Measurements from ENCODE around the gene SLC1A2. TPM values are rescaled to one million over a fixed set of nuclear protein-coding genes. Genes with fewer than 3 reads are reported as not detected.

Gene SLC1A2
- total and polyA plus RNA-seq, 2 of the 4 experiments (the other 2 are of a cell fraction): 0.15 to 0.54 TPM

DNA sequence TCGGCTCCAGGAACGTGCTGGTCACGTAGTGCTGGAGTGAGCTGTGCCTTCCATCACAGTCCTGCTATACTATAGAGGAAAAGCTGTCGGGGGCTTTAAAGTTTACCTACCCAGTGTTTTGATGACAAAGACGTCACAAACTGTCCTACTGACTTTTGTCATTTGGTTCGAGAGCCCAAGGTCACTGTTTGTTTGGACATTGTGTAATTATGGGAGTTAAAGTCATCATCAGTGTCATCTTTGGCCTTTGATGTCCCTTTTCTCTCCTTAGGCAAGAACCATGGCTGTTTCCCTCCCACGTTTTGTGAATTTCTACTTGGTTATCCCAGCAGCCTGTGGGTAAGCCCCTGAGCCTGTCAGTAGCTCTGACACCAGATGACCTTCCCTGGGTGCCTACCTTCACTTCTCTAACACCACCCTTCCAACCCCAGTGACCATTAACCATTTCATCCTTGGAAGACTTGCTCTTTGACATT lies 59.3 kb downstream of the SLC1A2 start:
- Histone ChIP-seq H2BK15ac (ENCODE audit: low read depth, low read length) (no peak overlapping the region), H2BK5ac (ENCODE audit: low read depth, low read length, poor library complexity, severe bottlenecking) (no peak overlapping the region), H3K4me2 (ENCODE audit: low read depth, low read length) (no peak overlapping the region), H2AFZ (replicated peaks; ENCODE audit: low read length, poor library complexity) (no peak overlapping the region), H2BK120ac (ENCODE audit: low read depth, low read length) (no peak overlapping the region), H2AK9ac (replicated peaks; ENCODE audit: low read depth, low read length, poor library complexity) (no peak overlapping the region), H3K27ac (ENCODE audit: insufficient read depth, low read length) (no peak overlapping the region), H3K27me3 (ENCODE audit: control insufficient read depth, insufficient read depth, low read length) (no peaks in the 10 kb centered on the region), H3K9me1 (ENCODE audit: insufficient read depth, low read length) (peaks cover 12% of the 10 kb centered on the region), H2AK5ac (ENCODE audit: low read depth, low read length) (no peak overlapping the region), H3K9ac (ENCODE audit: low read depth, low read length) (no peak overlapping the region), H3K18ac (ENCODE audit: low read depth, low read length) (no peak overlapping the region), H3K4me1 (ENCODE audit: control insufficient read depth, insufficient read depth, low read length) (peaks cover 15% of the 10 kb centered on the region), H3K9me3 (ENCODE audit: control insufficient read depth, insufficient read depth, low read length) (no peaks in the 10 kb centered on the region), H3K4me3 (ENCODE audit: insufficient read depth, low read depth, low read length) (no peak overlapping the region), H4K91ac (ENCODE audit: insufficient read depth, low read depth, low read length) (no peak overlapping the region), H2BK20ac (ENCODE audit: low read depth, low read length) (no peak overlapping the region), H3K23ac (ENCODE audit: low read depth, low read length) (no peak overlapping the region), H3K36me3 (ENCODE audit: control insufficient read depth, insufficient read depth, low read length) (no peaks in the 10 kb centered on the region), H3K79me1 (ENCODE audit: low read depth in 1 of 2, low read length in 2 of 2) (no peaks in the 10 kb centered on the region), H3K4ac (ENCODE audit: low read depth, low read length) (no peak overlapping the region), H4K5ac (ENCODE audit: low read depth, low read length) (no peak overlapping the region), H4K8ac (ENCODE audit: low read depth in 2 of 2, low read length in 2 of 2) (no peak overlapping the region), H3K56ac (ENCODE audit: extremely low read depth, insufficient read depth, low read length) (no peak overlapping the region), H3K14ac (replicated peaks; ENCODE audit: low read depth, low read length) (no peak overlapping the region), H4K20me1 (ENCODE audit: insufficient read depth, low read length) (no peaks in the 10 kb centered on the region)
- dilution Hi-C loops (cut with HindIII; ENCODE audit: low sequenced_read_pairs, unreplicated experiment) (no loop called here), in situ Hi-C loops (cut with MboI; ENCODE audit: low sequenced_read_pairs) (no loop called here), intact Hi-C loops (cut with micrococcal nuclease) (no loop called here)
- CTCF ChIA-PET: no interaction called here
- POLR2A ChIA-PET (ENCODE audit: unreplicated experiment): no interaction called here
- WGBS, 2 experiments (ENCODE audit: extremely low coverage in 2 of 2, insufficient read length in 1 of 2): 78% methylated on average over 1 of the region's 7 CpGs; no CpG with 5 or more reads in 1 of the 2 experiments
- DNase-seq (no peak), ATAC-seq (ENCODE audit: low read depth) (no peak)
- TF ChIP-seq, protein P1, sequence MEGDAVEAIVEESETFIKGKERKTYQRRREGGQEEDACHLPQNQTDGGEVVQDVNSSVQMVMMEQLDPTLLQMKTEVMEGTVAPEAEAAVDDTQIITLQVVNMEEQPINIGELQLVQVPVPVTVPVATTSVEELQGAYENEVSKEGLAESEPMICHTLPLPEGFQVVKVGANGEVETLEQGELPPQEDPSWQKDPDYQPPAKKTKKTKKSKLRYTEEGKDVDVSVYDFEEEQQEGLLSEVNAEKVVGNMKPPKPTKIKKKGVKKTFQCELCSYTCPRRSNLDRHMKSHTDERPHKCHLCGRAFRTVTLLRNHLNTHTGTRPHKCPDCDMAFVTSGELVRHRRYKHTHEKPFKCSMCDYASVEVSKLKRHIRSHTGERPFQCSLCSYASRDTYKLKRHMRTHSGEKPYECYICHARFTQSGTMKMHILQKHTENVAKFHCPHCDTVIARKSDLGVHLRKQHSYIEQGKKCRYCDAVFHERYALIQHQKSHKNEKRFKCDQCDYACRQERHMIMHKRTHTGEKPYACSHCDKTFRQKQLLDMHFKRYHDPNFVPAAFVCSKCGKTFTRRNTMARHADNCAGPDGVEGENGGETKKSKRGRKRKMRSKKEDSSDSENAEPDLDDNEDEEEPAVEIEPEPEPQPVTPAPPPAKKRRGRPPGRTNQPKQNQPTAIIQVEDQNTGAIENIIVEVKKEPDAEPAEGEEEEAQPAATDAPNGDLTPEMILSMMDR (conservative IDR thresholded peaks at IDR 0.05; ENCODE audit: low read depth, low read length): no peak
- TF ChIP-seq NFE2L2 (IDR thresholded peaks at IDR 0.05; ENCODE audit: low read depth, low read length) (no peak), RFX5 (IDR thresholded peaks at IDR 0.05; ENCODE audit: low read depth, low read length) (no peak), MXI1 (IDR thresholded peaks at IDR 0.05; ENCODE audit: borderline replicate concordance, low read depth, low read length) (no peak), SMC3 (IDR thresholded peaks at IDR 0.05; ENCODE audit: low read depth, low read length) (no peak), CEBPB (IDR thresholded peaks at IDR 0.05; ENCODE audit: low read depth, low read length) (no peak), BHLHE40 (IDR thresholded peaks at IDR 0.05; ENCODE audit: low read depth, low read length) (no peak), RAD21 (IDR thresholded peaks at IDR 0.05; ENCODE audit: low read length) (no peak), FOS (IDR thresholded peaks at IDR 0.05; ENCODE audit: low read depth, low read length) (no peak), MAFK (IDR thresholded peaks at IDR 0.05; ENCODE audit: low read depth, low read length) (no peak), MAZ (IDR thresholded peaks at IDR 0.05; ENCODE audit: borderline replicate concordance, low read depth, low read length) (no peak), POLR2A (IDR thresholded peaks at IDR 0.05; ENCODE audit: low read depth, low read length) (no peak), CHD1 (IDR thresholded peaks at IDR 0.05; ENCODE audit: low read depth, low read length) (no peak), RCOR1 (IDR thresholded peaks at IDR 0.05; ENCODE audit: insufficient replicate concordance, low read length) (no peak)
- TF ChIP-seq, protein P2, sequence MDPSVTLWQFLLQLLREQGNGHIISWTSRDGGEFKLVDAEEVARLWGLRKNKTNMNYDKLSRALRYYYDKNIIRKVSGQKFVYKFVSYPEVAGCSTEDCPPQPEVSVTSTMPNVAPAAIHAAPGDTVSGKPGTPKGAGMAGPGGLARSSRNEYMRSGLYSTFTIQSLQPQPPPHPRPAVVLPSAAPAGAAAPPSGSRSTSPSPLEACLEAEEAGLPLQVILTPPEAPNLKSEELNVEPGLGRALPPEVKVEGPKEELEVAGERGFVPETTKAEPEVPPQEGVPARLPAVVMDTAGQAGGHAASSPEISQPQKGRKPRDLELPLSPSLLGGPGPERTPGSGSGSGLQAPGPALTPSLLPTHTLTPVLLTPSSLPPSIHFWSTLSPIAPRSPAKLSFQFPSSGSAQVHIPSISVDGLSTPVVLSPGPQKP (IDR thresholded peaks at IDR 0.05; ENCODE audit: borderline replicate concordance, low read depth, low read length): no peak
- TF ChIP-seq, protein P3, sequence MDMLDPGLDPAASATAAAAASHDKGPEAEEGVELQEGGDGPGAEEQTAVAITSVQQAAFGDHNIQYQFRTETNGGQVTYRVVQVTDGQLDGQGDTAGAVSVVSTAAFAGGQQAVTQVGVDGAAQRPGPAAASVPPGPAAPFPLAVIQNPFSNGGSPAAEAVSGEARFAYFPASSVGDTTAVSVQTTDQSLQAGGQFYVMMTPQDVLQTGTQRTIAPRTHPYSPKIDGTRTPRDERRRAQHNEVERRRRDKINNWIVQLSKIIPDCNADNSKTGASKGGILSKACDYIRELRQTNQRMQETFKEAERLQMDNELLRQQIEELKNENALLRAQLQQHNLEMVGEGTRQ (IDR thresholded peaks at IDR 0.05; ENCODE audit: low read depth, low read length): no peak
- BruUV-seq (replicated peaks): no TSS peak

Data from IMR-90 (cell line).